Mesenchymal stem cell (in vitro differentiated cells and primary cell): ENCODE results near the gene MYRF.
A peak's percentile ranks its signal among the peaks of the same experiment; 100 is the strongest.

Source experiments
- DNase-seq: peaks from one replicate; pipeline ENCODE4 v3.0.0-alpha.2; 2013
- H2AFZ ChIP-seq: one replicate; pipeline ENCODE4 v1.6.1; 2013; ENCODE audit warnings: low read depth, mild to moderate bottlenecking, control low read depth, inconsistent platforms, low read length, moderate library complexity
- H2AK5ac ChIP-seq: 2 replicates; pipeline ENCODE4 v1.6.1; 2013; ENCODE audit warnings: low read length, moderate library complexity, mild to moderate bottlenecking, inconsistent platforms; ENCODE audit not compliant: severe bottlenecking
- H2BK120ac ChIP-seq: one replicate; pipeline ENCODE4 v1.6.1; 2013; ENCODE audit warnings: low read depth, mild to moderate bottlenecking, inconsistent platforms, low read length, moderate library complexity
- H2BK12ac ChIP-seq, 2 experiments: one replicate each; pipeline ENCODE4 v1.6.1; 2013; ENCODE audit warnings: inconsistent platforms in 2 of 2, low read length in 2 of 2, mild to moderate bottlenecking in 2 of 2, moderate library complexity in 2 of 2, control low read depth in 1 of 2
- H2BK15ac ChIP-seq: one replicate; pipeline ENCODE4 v1.6.1; 2013; ENCODE audit warnings: mild to moderate bottlenecking, low read depth, inconsistent platforms; ENCODE audit not compliant: poor library complexity, severe bottlenecking
- H2BK5ac ChIP-seq: 2 replicates; pipeline ENCODE4 v1.6.1; 2013; ENCODE audit warnings: low read depth, mild to moderate bottlenecking, low read length, control low read depth, inconsistent platforms; ENCODE audit not compliant: poor library complexity, severe bottlenecking
- H3K14ac ChIP-seq, 2 experiments: one replicate each; pipeline ENCODE4 v1.6.1; 2013; ENCODE audit warnings: inconsistent platforms in 2 of 2, low read length in 2 of 2, control low read depth in 1 of 2, mild to moderate bottlenecking in 1 of 2, moderate library complexity in 1 of 2
- H3K18ac ChIP-seq, 2 experiments: one replicate each; pipeline ENCODE4 v1.6.1; 2013; ENCODE audit warnings: inconsistent platforms in 2 of 2, low read length in 2 of 2, control low read depth in 1 of 2, low read depth in 1 of 2, mild to moderate bottlenecking in 1 of 2
- H3K23ac ChIP-seq, 2 experiments: one replicate each; pipeline ENCODE4 v1.6.1; 2013; ENCODE audit warnings: inconsistent platforms in 2 of 2, low read length in 2 of 2, mild to moderate bottlenecking in 2 of 2, moderate library complexity in 2 of 2, control low read depth in 1 of 2
- H3K27ac ChIP-seq: 2 replicates; pipeline ENCODE4 v1.5.1; 2013; ENCODE audit warnings: mild to moderate bottlenecking, moderate library complexity, low read length, control low read depth, inconsistent platforms; ENCODE audit not compliant: poor library complexity, severe bottlenecking
- H3K27me3 ChIP-seq, 2 experiments: 2 replicates each; pipeline versions ENCODE4 v1.6.1 to v1.7.0; 2013; ENCODE audit warnings: low read length in 2 of 2, mild to moderate bottlenecking in 2 of 2, moderate library complexity in 2 of 2, control low read depth in 1 of 2, inconsistent platforms in 1 of 2; ENCODE audit not compliant: control insufficient read depth in 1 of 2, insufficient read depth in 1 of 2
- H3K36me3 ChIP-seq, 2 experiments: 2 replicates each; pipeline versions ENCODE4 v1.6.1 to v1.7.0; 2013; ENCODE audit warnings: low read length in 2 of 2, control low read depth in 1 of 2, inconsistent platforms in 1 of 2, low read depth in 1 of 2, mild to moderate bottlenecking in 1 of 2; ENCODE audit not compliant: insufficient read depth in 2 of 2, control insufficient read depth in 1 of 2
- H3K4ac ChIP-seq, 2 experiments: one replicate each; pipeline ENCODE4 v1.6.1; 2013; ENCODE audit warnings: inconsistent platforms in 2 of 2, low read length in 2 of 2, mild to moderate bottlenecking in 2 of 2, moderate library complexity in 2 of 2, control low read depth in 1 of 2, low read depth in 1 of 2
- H3K4me1 ChIP-seq: 2 replicates; pipeline ENCODE4 v1.6.1; 2013; ENCODE audit warnings: low read depth, low read length, control low read depth; ENCODE audit not compliant: control insufficient read depth, insufficient read depth
- H3K4me2 ChIP-seq: 2 replicates; pipeline ENCODE4 v1.6.1; 2013; ENCODE audit warnings: low read length, mild to moderate bottlenecking, inconsistent platforms; ENCODE audit not compliant: poor library complexity, severe bottlenecking
- H3K4me3 ChIP-seq, 2 experiments: 2 replicates each; pipeline versions ENCODE4 v1.5.1 to v1.7.0; 2013; ENCODE audit warnings: low read length in 2 of 2, mild to moderate bottlenecking in 2 of 2, control low read depth in 1 of 2, low read depth in 1 of 2; ENCODE audit not compliant: insufficient read depth in 1 of 2
- H3K79me1 ChIP-seq: replicated peaks from 2 replicates; pipeline ENCODE4 v1.6.1; 2013; ENCODE audit warnings: mild to moderate bottlenecking, control low read depth, low read length, inconsistent platforms; ENCODE audit not compliant: poor library complexity, severe bottlenecking
- H3K9ac ChIP-seq: 2 replicates; pipeline ENCODE4 v1.7.0; 2013; ENCODE audit warnings: mild to moderate bottlenecking, low read length, moderate library complexity
- H3K9me3 ChIP-seq: 2 replicates; pipeline ENCODE4 v1.7.0; 2013; ENCODE audit warnings: mild to moderate bottlenecking, low read length; ENCODE audit not compliant: control insufficient read depth
- H4K8ac ChIP-seq: one replicate; pipeline ENCODE4 v1.6.1; 2013; ENCODE audit warnings: inconsistent platforms, mild to moderate bottlenecking, low read length, moderate library complexity
- H4K91ac ChIP-seq: one replicate; pipeline ENCODE4 v1.6.1; 2013; ENCODE audit warnings: mild to moderate bottlenecking, low read length, inconsistent platforms
- WGBS: methylation state at CpG from one replicate; pipeline ENCODE4 v1.1.7; 2013; ENCODE audit warnings: mixed read lengths; 5-methylcytosine and 5-hydroxymethylcytosine counted together

Gene MYRF

DNA sequence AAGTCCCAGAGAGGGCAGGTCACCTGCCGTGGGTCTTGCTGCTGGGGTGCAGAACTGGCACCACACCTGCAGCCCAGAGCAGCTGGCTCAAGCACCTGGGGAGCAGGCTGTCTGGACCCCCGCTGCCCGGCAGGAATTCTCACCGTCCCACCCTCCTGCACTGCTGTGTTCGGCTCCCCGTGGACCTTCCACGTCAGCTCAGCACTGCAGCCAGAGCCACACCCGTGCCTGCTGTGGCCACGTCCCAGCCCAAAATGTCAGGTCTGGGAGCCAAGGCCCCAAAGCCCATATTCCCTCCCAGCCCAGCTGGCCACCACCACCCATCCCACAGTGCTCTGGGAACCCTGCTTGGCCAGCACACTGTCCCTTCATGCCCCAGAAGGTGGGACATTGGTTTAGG, 28.0 kb upstream of the MYRF start:
- Histone ChIP-seq H2BK5ac (no peak overlapping the region), H4K8ac (no peak overlapping the region), H3K23ac (no peak overlapping the region), H3K4me3 (no peak overlapping the region), H3K36me3 (peaks cover 12 to 69% of the 10 kb centered on the region in 2 experiments), H3K9ac (no peak overlapping the region), H3K18ac (no peak overlapping the region), H2BK120ac (no peak overlapping the region), H2AFZ (no peak overlapping the region), H3K27me3 (no peaks in the 10 kb centered on the region), H4K91ac (no peak overlapping the region), H3K79me1 (peaks cover 17% of the 10 kb centered on the region), H3K4me1 (peaks cover 46% of the 10 kb centered on the region), H3K4me2 (no peak overlapping the region), H3K4ac (no peak overlapping the region), H3K9me3 (no peaks in the 10 kb centered on the region), H2BK12ac (no peak overlapping the region), H2BK15ac (no peak overlapping the region), H3K27ac (no peak overlapping the region), H2AK5ac (no peak overlapping the region), H3K14ac (no peak overlapping the region)
- DNase-seq = no peak
- 100% methylated on average over 8 of the region's 9 CpGs for WGBS

DNA sequence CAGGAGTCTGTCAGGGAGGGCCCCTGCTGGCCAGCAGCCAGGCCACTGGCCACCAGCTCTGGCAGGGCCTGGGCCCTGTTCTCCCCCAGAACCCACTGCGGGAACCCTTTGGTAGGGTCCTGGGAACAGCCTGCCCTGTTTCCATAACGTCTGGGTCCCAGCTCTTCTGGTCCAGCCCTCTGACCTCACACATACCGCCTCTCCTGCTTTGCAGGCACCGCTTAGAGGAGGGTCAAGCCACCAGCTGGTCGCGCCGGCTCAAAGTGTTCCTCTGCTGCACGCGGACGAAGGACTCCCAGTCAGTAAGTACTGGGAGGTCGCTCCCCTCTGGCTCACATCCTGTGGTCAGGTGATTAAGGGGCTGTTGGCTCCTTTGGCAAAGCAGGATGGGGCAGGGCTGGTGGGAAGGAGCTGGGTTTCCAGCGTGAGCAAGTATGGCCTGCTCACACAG, 26.6 kb upstream of the MYRF start:
- peak; percentile 68 for DNase-seq

DNA sequence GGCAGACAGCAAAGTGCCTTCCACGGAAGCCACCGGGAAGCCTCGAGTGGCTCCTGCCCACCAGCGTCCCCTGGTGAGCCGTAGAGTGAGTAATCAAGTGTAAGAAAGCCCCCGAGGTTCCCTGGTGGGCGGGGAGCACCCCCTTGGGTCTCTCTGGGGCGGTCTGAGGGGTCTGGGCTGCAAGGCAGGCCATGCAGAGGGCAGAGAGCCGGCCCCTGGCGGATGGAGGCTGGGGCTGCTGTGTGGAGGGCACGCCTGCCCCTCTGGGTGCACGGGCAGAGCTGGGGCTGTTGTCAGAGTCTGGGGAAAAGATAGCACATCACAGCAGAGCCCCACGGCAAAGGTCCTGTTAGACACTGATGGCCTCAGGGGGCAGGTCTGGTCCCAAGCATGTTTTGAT, 25.7 kb upstream of the MYRF start:
- Histone ChIP-seq H3K9me3 (no peaks in the 10 kb centered on the region), H4K91ac (no peak overlapping the region), H3K14ac (no peak overlapping the region), H3K18ac (no peak overlapping the region), H3K27ac (no peak overlapping the region), H2BK15ac (peak overlapping the region; percentile 31), H3K79me1 (peaks cover 2% of the 10 kb centered on the region), H3K4me3 (no peak overlapping the region), H2BK5ac (no peak overlapping the region), H2AK5ac (no peak overlapping the region), H3K27me3 (no peaks in the 10 kb centered on the region), H2AFZ (no peak overlapping the region), H2BK120ac (no peak overlapping the region), H3K36me3 (peaks cover 12 to 74% of the 10 kb centered on the region in 2 experiments), H3K4me2 (no peak overlapping the region), H4K8ac (no peak overlapping the region), H3K4me1 (peaks cover 42% of the 10 kb centered on the region), H3K9ac (no peak overlapping the region), H2BK12ac (peak overlapping the region in 1 of 2 experiments; percentile 2), H3K4ac (no peak overlapping the region), H3K23ac (no peak overlapping the region)
- WGBS = 91% methylated on average over 13 of the region's 13 CpGs
- DNase-seq = no peak

More for the DNA sequence above, 26.6 kb upstream of the MYRF start:
- Histone ChIP-seq H3K36me3 (peaks cover 12 to 71% of the 10 kb centered on the region in 2 experiments), H3K23ac (no peak overlapping the region), H3K27me3 (no peaks in the 10 kb centered on the region), H3K4ac (no peak overlapping the region), H3K14ac (no peak overlapping the region), H3K4me3 (no peak overlapping the region), H2AK5ac (no peak overlapping the region), H2BK120ac (no peak overlapping the region), H3K18ac (no peak overlapping the region), H2BK12ac (no peak overlapping the region), H3K79me1 (peaks cover 5% of the 10 kb centered on the region), H3K9ac (no peak overlapping the region), H3K4me2 (no peak overlapping the region), H2AFZ (no peak overlapping the region), H3K4me1 (peaks cover 42% of the 10 kb centered on the region), H4K8ac (peak overlapping the region; percentile 32), H2BK5ac (no peak overlapping the region), H4K91ac (peak overlapping the region; percentile 63), H3K27ac (no peak overlapping the region), H2BK15ac (no peak overlapping the region), H3K9me3 (no peaks in the 10 kb centered on the region)
- WGBS = 65% methylated on average over 12 of the region's 12 CpGs

DNA sequence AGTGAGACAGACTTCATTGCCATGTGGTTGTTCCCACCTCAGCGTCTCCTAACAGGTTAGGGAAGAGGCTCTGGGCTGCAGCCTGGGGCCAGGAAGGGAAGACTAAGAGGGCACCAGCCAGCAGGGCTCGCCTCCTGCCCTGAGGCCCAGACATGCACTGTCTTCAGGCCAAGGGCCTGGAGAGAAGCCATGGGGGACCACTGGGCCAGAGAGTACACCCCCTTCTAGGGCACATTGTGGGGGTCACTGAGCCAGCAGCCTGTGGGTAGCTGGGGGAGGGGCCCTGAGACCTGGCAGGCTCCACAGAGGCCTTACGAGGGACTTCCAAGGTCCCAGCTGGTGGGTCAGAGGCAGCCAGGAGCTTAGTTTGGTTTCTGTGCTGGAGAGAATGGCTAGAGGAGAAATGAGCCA, 25.0 kb upstream of the MYRF start:
- H3K79me1 ChIP-seq = no peaks in the 10 kb centered on the region
- no peak overlapping the region for H2BK120ac ChIP-seq
- H3K4me2 ChIP-seq = no peak overlapping the region
- H2BK5ac ChIP-seq = no peak overlapping the region
- H3K9me3 ChIP-seq = no peaks in the 10 kb centered on the region
- H3K18ac ChIP-seq = no peak overlapping the region
- H3K23ac ChIP-seq = no peak overlapping the region
- no peak overlapping the region for H2AK5ac ChIP-seq
- H2BK12ac ChIP-seq = no peak overlapping the region
- DNase-seq = no peak
- no peak overlapping the region for H4K91ac ChIP-seq
- H3K27me3 ChIP-seq = no peaks in the 10 kb centered on the region
- no peak overlapping the region for H2AFZ ChIP-seq
- H3K27ac ChIP-seq = no peak overlapping the region
- no peak overlapping the region for H3K14ac ChIP-seq
- H3K4me3 ChIP-seq = no peak overlapping the region
- no peak overlapping the region for H2BK15ac ChIP-seq
- H3K4ac ChIP-seq = no peak overlapping the region
- peaks cover 45% of the 10 kb centered on the region for H3K4me1 ChIP-seq
- H3K36me3 ChIP-seq = peaks cover 12 to 77% of the 10 kb centered on the region in 2 experiments
- 98% methylated on average over 3 of the region's 3 CpGs for WGBS
- no peak overlapping the region for H4K8ac ChIP-seq
- H3K9ac ChIP-seq = no peak overlapping the region
